HUES64 (cell line): ENCODE measurements around the gene EPHA1.
"Not testable (repeated sequence)": the region's sequence is repeated elsewhere in the genome, so short reads cannot be mapped to it uniquely, and the experiment has no call there.

Experiments
- H3K27ac ChIP-seq: 2 replicates; pipeline ENCODE4 v1.7.0; 2013; ENCODE audit warnings: low read depth, low read length, inconsistent platforms
- H3K27me3 ChIP-seq: 2 replicates; pipeline ENCODE4 v1.6.1; 2013; ENCODE audit warnings: mild to moderate bottlenecking, low read length; ENCODE audit not compliant: insufficient read depth
- H3K36me3 ChIP-seq: 2 replicates; pipeline ENCODE4 v1.6.1; 2013; ENCODE audit warnings: mild to moderate bottlenecking, low read length; ENCODE audit not compliant: insufficient read depth
- H3K4me1 ChIP-seq: 2 replicates; pipeline ENCODE4 v1.6.1; 2013; ENCODE audit warnings: mild to moderate bottlenecking, low read length, moderate library complexity; ENCODE audit not compliant: insufficient read depth
- H3K4me3 ChIP-seq: 2 replicates; pipeline ENCODE4 v1.5.1; 2013; ENCODE audit warnings: mild to moderate bottlenecking, low read length, moderate library complexity
- H3K9ac ChIP-seq: 2 replicates; pipeline ENCODE4 v1.6.1; 2013; ENCODE audit warnings: mild to moderate bottlenecking, low read depth, low read length
- H3K9me3 ChIP-seq: 2 replicates; pipeline ENCODE4 v1.6.1; 2013; ENCODE audit warnings: low read depth, low read length; ENCODE audit not compliant: insufficient read depth
- WGBS: fragments of 150-250, 120-280 bp; methylation state at CpG from one replicate; pipeline ENCODE4 v1.1.7; 2013; ENCODE audit warnings: missing lambda C conversion rate; 5-methylcytosine and 5-hydroxymethylcytosine counted together

EPHA1 gene

GRCh38 chr7:143415209-143415608 is 6.6 kb upstream of the EPHA1 start:
- H3K4me3 ChIP-seq, H3K27me3 ChIP-seq, H3K27ac ChIP-seq, H3K9me3 ChIP-seq, H3K36me3 ChIP-seq, H3K9ac ChIP-seq: not testable (repeated sequence)
- WGBS: 79% methylated on average over 5 of the region's 7 CpGs
- peaks cover 51% of the 10 kb centered on the region for H3K4me1 ChIP-seq

- Histone ChIP-seq H3K27ac (0 out of 2 replicates have a peak overlapping the region, but pooled peaks have one; percentile 24), H3K36me3 (no peaks in the 10 kb centered on the region), H3K9ac (no peak overlapping the region), H3K4me1 (peaks cover 54% of the 10 kb centered on the region), H3K4me3 (no peak overlapping the region), H3K27me3 (no peaks in the 10 kb centered on the region), H3K9me3 (no peaks in the 10 kb centered on the region)
- 88% methylated on average over 8 of the region's 8 CpGs for WGBS
Measured at GRCh38 chr7:143413123-143413522, 4.5 kb upstream of the EPHA1 start.

GRCh38 chr7:143411976-143412708 is 3.5 kb upstream of the EPHA1 start:
- H3K27ac ChIP-seq: no peak overlapping the region
- H3K9ac ChIP-seq: no peak overlapping the region
- no peak overlapping the region for H3K4me3 ChIP-seq
- no peaks in the 10 kb centered on the region for H3K36me3 ChIP-seq
- no peaks in the 10 kb centered on the region for H3K9me3 ChIP-seq
- H3K4me1 ChIP-seq: peaks cover 51% of the 10 kb centered on the region
- H3K27me3 ChIP-seq: no peaks in the 10 kb centered on the region
- 88% methylated on average over 5 of the region's 5 CpGs for WGBS

GRCh38 chr7:143410521-143411004 is 1.9 kb upstream of the EPHA1 start:
- peak overlapping the region; percentile 31 for H3K9ac ChIP-seq
- 0 out of 2 replicates have a peak overlapping the region, but pooled peaks have one; percentile 5 for H3K4me3 ChIP-seq
- 8% methylated on average over 6 of the region's 6 CpGs for WGBS

GRCh38 chr7:143408252-143408685 is 387 bp downstream of the EPHA1 start:
- Histone ChIP-seq H3K27ac (peak overlapping the region; percentile 74), H3K9ac (peak overlapping the region; percentile 82)

More at GRCh38 chr7:143410521-143411004, 1.9 kb upstream of the EPHA1 start:
- Histone ChIP-seq H3K36me3 (0 out of 2 replicates have a peak, but pooled peaks cover 5% of the 10 kb centered on the region), H3K4me1 (peaks cover 62% of the 10 kb centered on the region), H3K27ac (peak overlapping the region; percentile 74), H3K9me3 (no peaks in the 10 kb centered on the region), H3K27me3 (no peaks in the 10 kb centered on the region)

GRCh38 chr7:143407287-143408251 is 1.1 kb downstream of the EPHA1 start:
- Histone ChIP-seq H3K36me3 (peaks cover 22% of the 10 kb centered on the region), H3K27ac (peak overlapping the region; percentile 74), H3K27me3 (no peaks in the 10 kb centered on the region), H3K9me3 (no peaks in the 10 kb centered on the region), H3K4me3 (peak overlapping the region; percentile 79), H3K9ac (peak overlapping the region; percentile 82), H3K4me1 (peaks cover 59% of the 10 kb centered on the region)
- 10% methylated on average over 13 of the region's 13 CpGs for WGBS

More at GRCh38 chr7:143408252-143408685, 387 bp downstream of the EPHA1 start:
- Histone ChIP-seq H3K4me1 (peaks cover 66% of the 10 kb centered on the region), H3K4me3 (peak overlapping the region; percentile 79), H3K36me3 (peaks cover 18% of the 10 kb centered on the region), H3K27me3 (no peaks in the 10 kb centered on the region), H3K9me3 (no peaks in the 10 kb centered on the region)
- under 1% methylated on average over 20 of the region's 20 CpGs for WGBS

GRCh38 chr7:143406002-143406357 is 2.7 kb downstream of the EPHA1 start:
- H3K9me3 ChIP-seq: no peaks in the 10 kb centered on the region
- H3K36me3 ChIP-seq: peaks cover 38% of the 10 kb centered on the region
- no peak overlapping the region for H3K9ac ChIP-seq
- no peaks in the 10 kb centered on the region for H3K27me3 ChIP-seq
- 20% methylated on average over 3 of the region's 3 CpGs for WGBS
- H3K4me3 ChIP-seq: peak overlapping the region; percentile 79
- peak overlapping the region; percentile 40; the same call in 1 of the 2 replicates for H3K27ac ChIP-seq
- peaks cover 44% of the 10 kb centered on the region for H3K4me1 ChIP-seq

- Histone ChIP-seq H3K36me3 (peaks cover 44% of the 10 kb centered on the region), H3K9me3 (no peaks in the 10 kb centered on the region), H3K27me3 (no peaks in the 10 kb centered on the region), H3K9ac (no peak overlapping the region), H3K4me1 (peaks cover 41% of the 10 kb centered on the region), H3K4me3 (peak overlapping the region; percentile 25), H3K27ac (peak overlapping the region; percentile 40; the same call in 1 of the 2 replicates)
- WGBS: 69% methylated on average over 9 of the region's 9 CpGs
Measured at GRCh38 chr7:143405173-143406001, 3.3 kb downstream of the EPHA1 start.

GRCh38 chr7:143402233-143402632 is 6.4 kb downstream of the EPHA1 start:
- WGBS: over 99% methylated on average over 4 of the region's 4 CpGs
- not testable (repeated sequence) for H3K27ac ChIP-seq, H3K27me3 ChIP-seq, H3K9ac ChIP-seq, H3K9me3 ChIP-seq, H3K4me3 ChIP-seq
- peaks cover 75% of the 10 kb centered on the region for H3K36me3 ChIP-seq
- H3K4me1 ChIP-seq: peaks cover 24% of the 10 kb centered on the region

GRCh38 chr7:143401265-143401664 is 7.4 kb downstream of the EPHA1 start:
- peaks cover 15% of the 10 kb centered on the region for H3K4me1 ChIP-seq
- no peaks in the 10 kb centered on the region for H3K27me3 ChIP-seq
- WGBS: 97% methylated on average over 12 of the region's 12 CpGs
- peaks cover 82% of the 10 kb centered on the region for H3K36me3 ChIP-seq
- H3K9me3 ChIP-seq: no peaks in the 10 kb centered on the region
- no peak overlapping the region for H3K9ac ChIP-seq
- no peak overlapping the region for H3K27ac ChIP-seq
- H3K4me3 ChIP-seq: no peak overlapping the region
